Activated T-helper 1 cell treated with anti-CD3 and anti-CD28 coated beads, Interleukin-12 subunit alpha, Interleukin-12 subunit beta, Interleukin-2, Interleukin-4 antibody, amounts not matched to agents 30 ng/mL and 10 ng/mL and 1 ng/mL, durations not matched to agents 14 hours and 24 hours and 36 hours (primary cell): ENCODE measurements around the gene POLR1A. TPM values are rescaled to one million over a fixed set of nuclear protein-coding genes. Genes with fewer than 3 reads are reported as not detected.
A peak's percentile ranks its signal among the peaks of the same experiment; 100 is the strongest.

ENCODE experiments used
- DNase-seq: peaks from one replicate; pipeline ENCODE4 v3.0.0; 2021; ENCODE audit warnings: low spot score
- H3K27ac Mint-ChIP-seq: one replicate; pipeline ENCODE4 v1.8.0; 2021; ENCODE audit warnings: mild to moderate bottlenecking, mixed read lengths
- H3K27me3 Mint-ChIP-seq: one replicate; pipeline ENCODE4 v1.8.0; 2022; ENCODE audit warnings: mild to moderate bottlenecking, moderate library complexity, mixed read lengths; ENCODE audit not compliant: insufficient read depth
- H3K36me3 Mint-ChIP-seq: one replicate; pipeline ENCODE4 v1.8.0; 2021; ENCODE audit warnings: low read depth, mixed read lengths
- H3K4me1 Mint-ChIP-seq: one replicate; pipeline ENCODE4 v1.8.0; 2021; ENCODE audit warnings: low read depth, mixed read lengths
- H3K4me3 Mint-ChIP-seq: one replicate; pipeline ENCODE4 v1.8.0; 2021; ENCODE audit warnings: mild to moderate bottlenecking, moderate library complexity, mixed read lengths
- H3K9me3 Mint-ChIP-seq: one replicate; pipeline ENCODE4 v1.8.0; 2021; ENCODE audit warnings: mixed read lengths
- intact Hi-C: fragments of 100-400 bp; cut with micrococcal nuclease; formaldehyde crosslinking; loops from one replicate; pipeline ENCODE4 v1.15.1; 2024
- total RNA-seq: library from RNA; stranded (reverse); gene quantifications from 2 replicates; pipeline ENCODE4 v1.2.3, GENCODE V29; 2022

Gene POLR1A
- total RNA-seq, 1 donor from 2014 or later, result 69.7 TPM

GRCh38 chr2:86016581-86016980 lies 89.1 kb downstream of the POLR1A start:
- Mint-ChIP-seq H3K4me1 (peaks cover 21% of the 10 kb centered on the region), H3K27me3 (peaks cover 4% of the 10 kb centered on the region), H3K9me3 (peaks cover 19% of the 10 kb centered on the region), H3K27ac (peak overlapping the region; percentile 56), H3K36me3 (peaks cover 15% of the 10 kb centered on the region), H3K4me3 (peak overlapping the region; percentile 17)
- intact Hi-C loops, result no loop called here
- no peak for DNase-seq

DNA sequence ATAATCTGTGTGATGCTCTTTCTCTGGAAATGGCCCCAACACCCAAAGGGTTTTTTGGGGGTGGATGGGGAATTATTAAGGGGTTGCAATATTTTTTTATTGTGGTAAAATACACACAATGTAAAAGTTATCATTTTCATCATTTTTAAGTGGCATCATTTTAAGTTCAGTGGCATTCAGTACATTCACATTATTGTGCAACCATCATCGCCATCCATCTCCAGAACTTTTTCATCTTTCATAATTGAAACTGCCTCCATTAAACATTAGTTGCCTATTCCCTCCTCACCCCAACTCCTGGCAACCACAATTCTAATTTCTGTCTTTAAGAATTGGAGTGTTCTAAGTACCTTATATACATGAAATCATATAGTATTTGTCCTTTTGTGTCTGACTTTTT lies 90.0 kb downstream of the POLR1A start:
- peaks cover 4% of the 10 kb centered on the region for H3K27me3 Mint-ChIP-seq
- H3K4me3 Mint-ChIP-seq, result no peak overlapping the region
- no peak overlapping the region for H3K27ac Mint-ChIP-seq
- H3K4me1 Mint-ChIP-seq, result peaks cover 21% of the 10 kb centered on the region
- H3K36me3 Mint-ChIP-seq, result peaks cover 10% of the 10 kb centered on the region
- H3K9me3 Mint-ChIP-seq, result peaks cover 19% of the 10 kb centered on the region
- no peak for DNase-seq
- intact Hi-C loops, result no loop called here

- H3K36me3 Mint-ChIP-seq, result peaks cover 10% of the 10 kb centered on the region
- H3K4me3 Mint-ChIP-seq, result no peak overlapping the region
- no peak for DNase-seq
- H3K27ac Mint-ChIP-seq, result peak overlapping the region; percentile 8
- H3K9me3 Mint-ChIP-seq, result peaks cover 19% of the 10 kb centered on the region
- intact Hi-C loops, result no loop called here
- peaks cover 28% of the 10 kb centered on the region for H3K4me1 Mint-ChIP-seq
- H3K27me3 Mint-ChIP-seq, result peaks cover 4% of the 10 kb centered on the region
These were observed 90.7 kb downstream of the POLR1A start for GRCh38 chr2:86015006-86015405.

DNA sequence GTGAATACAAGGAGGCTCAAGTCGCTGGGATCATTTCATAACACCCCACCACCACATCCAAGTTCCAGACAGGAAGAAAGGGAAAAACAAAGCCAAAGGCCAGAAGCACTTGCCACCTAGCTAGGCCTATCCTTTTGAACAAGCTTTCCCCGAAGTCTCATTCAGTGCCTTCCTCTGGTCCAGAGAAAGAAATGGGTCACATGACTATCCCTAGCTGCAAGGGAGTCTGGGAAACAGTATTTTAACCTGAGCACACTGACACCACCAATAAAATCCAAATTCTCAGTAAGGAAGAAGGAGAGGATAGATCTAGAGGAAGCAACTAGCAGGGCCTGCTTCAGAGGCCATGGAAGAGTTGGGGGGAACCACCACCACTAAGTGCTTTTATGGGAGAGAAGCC lies 91.2 kb downstream of the POLR1A start:
- H3K4me1 Mint-ChIP-seq, result peaks cover 28% of the 10 kb centered on the region
- peaks cover 10% of the 10 kb centered on the region for H3K36me3 Mint-ChIP-seq
- no peak for DNase-seq
- no peak overlapping the region for H3K27ac Mint-ChIP-seq
- peaks cover 19% of the 10 kb centered on the region for H3K9me3 Mint-ChIP-seq
- intact Hi-C loops, result no loop called here
- peaks cover 4% of the 10 kb centered on the region for H3K27me3 Mint-ChIP-seq
- H3K4me3 Mint-ChIP-seq, result no peak overlapping the region

- intact Hi-C loops, result no loop called here
- H3K4me1 Mint-ChIP-seq, result peaks cover 14% of the 10 kb centered on the region
- no peak overlapping the region for H3K4me3 Mint-ChIP-seq
- peaks cover 4% of the 10 kb centered on the region for H3K27me3 Mint-ChIP-seq
- H3K36me3 Mint-ChIP-seq, result peaks cover 10% of the 10 kb centered on the region
- H3K9me3 Mint-ChIP-seq, result peaks cover 20% of the 10 kb centered on the region
- no peak overlapping the region for H3K27ac Mint-ChIP-seq
- no peak for DNase-seq
These were observed 93.5 kb downstream of the POLR1A start for GRCh38 chr2:86012007-86012712.

DNA sequence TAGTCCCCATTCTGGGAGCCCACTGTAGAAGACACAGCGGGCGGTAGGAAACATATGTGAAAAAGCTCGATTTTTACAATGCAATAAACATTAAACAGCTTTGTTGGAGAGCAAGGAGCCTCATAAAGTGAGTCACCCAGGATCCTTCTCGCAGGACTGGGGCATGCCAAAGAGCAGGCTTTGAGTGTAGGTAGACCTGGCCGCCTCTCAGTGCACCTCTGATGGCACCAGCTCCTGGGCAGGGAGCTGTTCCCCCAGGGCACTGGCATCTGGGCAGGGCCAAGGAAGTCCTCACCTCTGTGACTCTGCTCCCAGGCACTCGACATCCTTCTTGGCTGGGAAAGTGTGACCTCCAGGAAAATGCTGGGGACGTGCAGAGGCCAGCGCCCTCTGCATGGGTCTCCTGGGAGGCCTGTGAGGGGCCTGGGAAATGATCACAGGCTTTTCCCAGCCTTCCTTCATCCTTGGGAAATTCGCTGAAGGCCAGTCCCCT lies 94.2 kb downstream of the POLR1A start:
- no peak for DNase-seq
- peaks cover 7% of the 10 kb centered on the region for H3K4me1 Mint-ChIP-seq
- H3K9me3 Mint-ChIP-seq, result peaks cover 26% of the 10 kb centered on the region
- H3K27ac Mint-ChIP-seq, result no peak overlapping the region
- intact Hi-C loops, result no loop called here
- peaks cover 4% of the 10 kb centered on the region for H3K27me3 Mint-ChIP-seq
- no peak overlapping the region for H3K4me3 Mint-ChIP-seq
- peaks cover 12% of the 10 kb centered on the region for H3K36me3 Mint-ChIP-seq

DNA sequence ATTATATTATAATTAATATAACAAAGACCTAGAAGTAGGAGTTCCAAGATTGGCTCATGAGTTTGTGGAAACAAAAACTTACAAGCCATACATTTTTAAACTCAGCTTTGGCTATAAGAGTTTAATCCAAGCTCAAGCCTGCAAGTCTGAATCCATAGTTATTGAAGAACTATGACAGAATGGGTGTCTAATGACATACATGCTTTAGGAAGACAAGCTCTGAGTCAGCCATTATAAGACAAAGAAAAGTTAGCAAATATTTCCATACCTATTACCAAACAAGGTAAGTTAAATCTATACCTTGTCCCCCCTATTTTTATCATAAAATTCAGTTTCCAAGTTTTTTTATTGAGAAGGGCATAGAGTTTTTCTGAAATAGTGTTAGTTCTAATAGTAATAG lies 95.6 kb downstream of the POLR1A start:
- no peak for DNase-seq
- Mint-ChIP-seq H3K4me3 (no peak overlapping the region), H3K36me3 (peaks cover 13% of the 10 kb centered on the region), H3K4me1 (peaks cover 6% of the 10 kb centered on the region), H3K27ac (no peak overlapping the region), H3K9me3 (peaks cover 35% of the 10 kb centered on the region), H3K27me3 (peaks cover 4% of the 10 kb centered on the region)
- intact Hi-C loops, result no loop called here

GRCh38 chr2:86006524-86006923 lies 99.2 kb downstream of the POLR1A start:
- H3K4me3 Mint-ChIP-seq, result no peak overlapping the region
- DNase-seq, result no peak
- H3K4me1 Mint-ChIP-seq, result peaks cover 18% of the 10 kb centered on the region
- H3K9me3 Mint-ChIP-seq, result peaks cover 25% of the 10 kb centered on the region
- H3K27me3 Mint-ChIP-seq, result peaks cover 2% of the 10 kb centered on the region
- intact Hi-C loops, result no loop called here
- H3K36me3 Mint-ChIP-seq, result peaks cover 6% of the 10 kb centered on the region
- no peak overlapping the region for H3K27ac Mint-ChIP-seq

DNA sequence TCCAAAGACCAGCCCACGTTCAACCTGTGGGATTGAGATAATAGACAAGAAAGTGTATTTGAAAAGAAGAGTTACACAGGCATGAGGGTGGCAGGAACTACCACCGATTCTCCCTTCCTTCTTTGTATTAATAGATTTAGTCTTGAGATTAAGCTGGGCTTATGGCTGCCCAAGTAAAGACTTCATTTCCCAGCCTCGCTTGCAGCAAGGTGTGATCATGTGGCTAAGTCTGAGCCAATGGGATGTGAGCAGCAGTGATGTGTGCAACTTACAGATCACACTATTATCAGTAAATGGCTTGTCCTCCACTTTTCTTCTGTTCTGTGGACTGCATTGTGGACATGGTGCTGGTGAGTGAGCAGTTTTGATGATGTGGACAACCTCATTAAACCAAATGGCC lies 101.7 kb downstream of the POLR1A start:
- DNase-seq, result no peak
- intact Hi-C loops, result no loop called here
- peaks cover 2% of the 10 kb centered on the region for H3K27me3 Mint-ChIP-seq

GRCh38 chr2:86003104-86003503 lies 102.6 kb downstream of the POLR1A start:
- Mint-ChIP-seq H3K36me3 (peaks cover 9% of the 10 kb centered on the region), H3K27ac (no peak overlapping the region), H3K4me3 (no peak overlapping the region), H3K9me3 (peaks cover 30% of the 10 kb centered on the region), H3K4me1 (peaks cover 43% of the 10 kb centered on the region), H3K27me3 (peaks cover 2% of the 10 kb centered on the region)
- no peak for DNase-seq
- intact Hi-C loops, result no loop called here

More for the DNA sequence above, 101.7 kb downstream of the POLR1A start:
- peaks cover 9% of the 10 kb centered on the region for H3K36me3 Mint-ChIP-seq
- H3K27ac Mint-ChIP-seq, result no peak overlapping the region
- H3K4me3 Mint-ChIP-seq, result no peak overlapping the region
- H3K9me3 Mint-ChIP-seq, result peaks cover 30% of the 10 kb centered on the region
- peaks cover 37% of the 10 kb centered on the region for H3K4me1 Mint-ChIP-seq

DNA sequence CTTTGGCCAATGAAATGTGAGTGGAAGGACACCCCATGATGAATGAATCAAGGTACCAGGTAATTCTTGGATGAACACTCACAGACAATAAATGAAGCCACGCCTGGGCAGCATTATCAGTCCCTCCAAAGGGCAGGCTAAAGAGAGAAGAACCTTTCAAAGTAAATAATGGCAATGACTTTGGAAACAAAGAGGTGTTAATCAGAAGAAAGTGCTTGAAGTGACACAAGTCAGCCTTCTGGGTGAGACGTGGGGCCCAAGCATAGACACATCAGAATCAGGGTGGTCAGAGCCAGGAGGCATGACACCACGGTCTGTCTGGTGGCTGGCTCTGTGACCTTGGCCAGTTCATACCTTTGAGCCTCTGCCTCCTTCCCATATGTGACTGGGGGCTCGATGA lies 103.3 kb downstream of the POLR1A start:
- Mint-ChIP-seq H3K36me3 (peaks cover 9% of the 10 kb centered on the region), H3K27me3 (peaks cover 2% of the 10 kb centered on the region), H3K4me3 (no peak overlapping the region), H3K27ac (no peak overlapping the region), H3K9me3 (peaks cover 30% of the 10 kb centered on the region), H3K4me1 (peaks cover 51% of the 10 kb centered on the region)
- DNase-seq, result no peak
- intact Hi-C loops, result no loop called here

GRCh38 chr2:86001326-86001725 lies 104.4 kb downstream of the POLR1A start:
- Mint-ChIP-seq H3K4me3 (no peak overlapping the region), H3K27me3 (peaks cover 2% of the 10 kb centered on the region), H3K27ac (no peak overlapping the region), H3K9me3 (peaks cover 21% of the 10 kb centered on the region), H3K36me3 (peaks cover 11% of the 10 kb centered on the region), H3K4me1 (peaks cover 61% of the 10 kb centered on the region)
- DNase-seq, result no peak
- intact Hi-C loops, result no loop called here

- H3K9me3 Mint-ChIP-seq, result peaks cover 17% of the 10 kb centered on the region
- peak overlapping the region; percentile 17 for H3K27ac Mint-ChIP-seq
- H3K27me3 Mint-ChIP-seq, result peaks cover 2% of the 10 kb centered on the region
- no peak for DNase-seq
- peak overlapping the region; percentile 48 for H3K4me3 Mint-ChIP-seq
- intact Hi-C loops, result no loop called here
- H3K4me1 Mint-ChIP-seq, result peaks cover 65% of the 10 kb centered on the region
- H3K36me3 Mint-ChIP-seq, result peaks cover 11% of the 10 kb centered on the region
These were observed 104.8 kb downstream of the POLR1A start for GRCh38 chr2:86000938-86001312.
